CD4-positive, alpha-beta T cell treated with Interleukin-10 for 1 hour (primary cell): ENCODE results near the gene GPD2.
"Not testable (repeated sequence)": the region's sequence is repeated elsewhere in the genome, so short reads cannot be mapped to it uniquely, and the experiment has no call there.

Experiments used
- DNase-seq: peaks from one replicate; pipeline ENCODE4 v3.0.0-alpha.2; 2020

The GPD2 gene

GRCh38 chr2:156476021-156476849 is 40.1 kb downstream of the GPD2 start:
- no peak for DNase-seq

- no peak for DNase-seq
Measured at GRCh38 chr2:156476850-156477206, 40.6 kb downstream of the GPD2 start.

GRCh38 chr2:156480376-156480775 is 44.2 kb downstream of the GPD2 start:
- peak; percentile 16 for DNase-seq

- DNase-seq, result no peak
Measured at GRCh38 chr2:156481312-156481711, 45.1 kb downstream of the GPD2 start.

- DNase-seq, result no peak
Measured at GRCh38 chr2:156483741-156484173, 47.6 kb downstream of the GPD2 start.

GRCh38 chr2:156486147-156486546 is 50.0 kb downstream of the GPD2 start:
- DNase-seq, result no peak

GRCh38 chr2:156486614-156487013 is 50.4 kb downstream of the GPD2 start:
- no peak for DNase-seq

GRCh38 chr2:156489195-156489594 is 53.0 kb downstream of the GPD2 start:
- no peak for DNase-seq

GRCh38 chr2:156489750-156490465 is 53.7 kb downstream of the GPD2 start:
- DNase-seq, result no peak

- DNase-seq, result no peak
Measured at GRCh38 chr2:156490466-156490840, 54.3 kb downstream of the GPD2 start.

GRCh38 chr2:156491176-156491575 is 55.0 kb downstream of the GPD2 start:
- DNase-seq, result no peak

- DNase-seq, result no peak
Measured at GRCh38 chr2:156492979-156493378, 56.8 kb downstream of the GPD2 start.

- DNase-seq, result peak; percentile 15
Measured at GRCh38 chr2:156495998-156496397, 59.8 kb downstream of the GPD2 start.

GRCh38 chr2:156505696-156506095 is 69.5 kb downstream of the GPD2 start:
- DNase-seq, result no peak

- DNase-seq, result no peak
Measured at GRCh38 chr2:156511122-156511521, 74.9 kb downstream of the GPD2 start.

GRCh38 chr2:156511803-156512202 is 75.6 kb downstream of the GPD2 start:
- no peak for DNase-seq

- no peak for DNase-seq
Measured at GRCh38 chr2:156512451-156512850, 76.3 kb downstream of the GPD2 start.

GRCh38 chr2:156513219-156513618 is 77.0 kb downstream of the GPD2 start:
- no peak for DNase-seq

GRCh38 chr2:156517419-156517818 is 81.2 kb downstream of the GPD2 start:
- no peak for DNase-seq

GRCh38 chr2:156518138-156518537 is 82.0 kb downstream of the GPD2 start:
- DNase-seq, result no peak

- DNase-seq, result no peak
Measured at GRCh38 chr2:156522864-156523440, 86.8 kb downstream of the GPD2 start.

- DNase-seq, result no peak
Measured at GRCh38 chr2:156526950-156527636, 90.9 kb downstream of the GPD2 start.

- DNase-seq, result not testable (repeated sequence)
Measured at GRCh38 chr2:156528583-156528982, 92.4 kb downstream of the GPD2 start.
